Muscle of leg (tissue), 16 donors: ENCODE data around the gene NFKB2. TPM values are rescaled to one million over a fixed set of nuclear protein-coding genes. Genes with fewer than 3 reads are reported as not detected.

Experiments
- DNase-seq: peaks from one replicate; pipeline ENCODE4 v3.0.0; 2013
- H3K27ac ChIP-seq: one replicate; pipeline ENCODE4 v1.5.1; 2013; ENCODE audit warnings: mild to moderate bottlenecking, low read length, control low read depth
- H3K27me3 ChIP-seq: one replicate; pipeline ENCODE4 v1.6.1; 2013; ENCODE audit warnings: low read length; ENCODE audit not compliant: control insufficient read depth, insufficient read depth
- H3K36me3 ChIP-seq: one replicate; pipeline ENCODE4 v1.6.1; 2013; ENCODE audit warnings: low read length; ENCODE audit not compliant: control insufficient read depth, insufficient read depth
- H3K4me1 ChIP-seq: one replicate; pipeline ENCODE4 v1.6.1; 2013; ENCODE audit warnings: low read length; ENCODE audit not compliant: control insufficient read depth, insufficient read depth
- H3K4me3 ChIP-seq: one replicate; pipeline ENCODE4 v1.5.1; 2013; ENCODE audit warnings: low read length, control low read depth
- H3K9me3 ChIP-seq: replicated peaks from 2 replicates; pipeline ENCODE4 v1.6.1; 2013; ENCODE audit warnings: low read depth, low read length; ENCODE audit not compliant: control insufficient read depth
- WGBS: methylation state at CpG from one replicate; pipeline ENCODE4 v1.1.5; 2013; ENCODE audit warnings: missing lambda C conversion rate; ENCODE audit not compliant: insufficient coverage; 5-methylcytosine and 5-hydroxymethylcytosine counted together
- long read RNA-seq, 11 donors: transcript quantifications; one replicate each; lab custom pipeline, GENCODE V29; 2026
- polyA plus RNA-seq, 8 donors: library from polyadenylated mRNA; unstranded; fragments of 120-200 nt; gene quantifications; one replicate each; pipeline versions ENCODE4 v1.2.1 to v1.2.3, GENCODE V29; 2013; ENCODE audit warnings: inconsistent platforms in 1 of 8, low replicate concordance in 1 of 8; ENCODE audit not compliant: insufficient read length in 8 of 8, insufficient read depth in 1 of 8
- total RNA-seq: library from RNA; stranded (reverse); fragments of 120-200 nt; gene quantifications from one replicate; pipeline ENCODE4 v1.2.4, GENCODE V29; 2013

Gene NFKB2
- total RNA-seq = 13.2 TPM
- 10 to 100 TPM; 14.2 to 21.2 (median 16.9) TPM for polyA plus RNA-seq
- long read RNA-seq, donor 1, partial matches to known transcripts = 0 of 1 reads
- long read RNA-seq, donor 1, other reads (novel, unspliced or antisense) = 0 of 1 reads
- long read RNA-seq, donor 2 = 0 reads
- long read RNA-seq, donor 3, partial matches to known transcripts = 0 of 1 reads
- long read RNA-seq, donor 3, other reads (novel, unspliced or antisense) = 0 of 1 reads
- long read RNA-seq, donor 4 = 0 reads
- long read RNA-seq, donor 5, partial matches to known transcripts = 0 of 1 reads
- long read RNA-seq, donor 5, other reads (novel, unspliced or antisense) = 0 of 1 reads
- long read RNA-seq, donor 6 = 0 reads
- long read RNA-seq, donor 7 = 0 reads
- long read RNA-seq, donor 8 = 0 reads
- long read RNA-seq, donor 9 = 0 reads
- long read RNA-seq, donor 10 = 0 reads
- long read RNA-seq, donor 11 = 0 reads

GRCh38 chr10:102395400-102396316 is at the start of gene NFKB2:
Gene NFKB2 (plus strand): TSS chr10:102395705. CDS start chr10:102395960, 255 bp downstream.
- peak; percentile 97 for DNase-seq
- peaks cover 41% of the 10 kb centered on the region for H3K4me1 ChIP-seq
- H3K27me3 ChIP-seq = peaks cover 3% of the 10 kb centered on the region
- no peaks in the 10 kb centered on the region for H3K9me3 ChIP-seq
- peaks cover 29% of the 10 kb centered on the region for H3K36me3 ChIP-seq
- WGBS = 0% methylated on average over 26 of the region's 42 CpGs
- peak within 1 kb of the TSS; percentile 95 for H3K27ac ChIP-seq
- H3K4me3 ChIP-seq = peak within 1 kb of the TSS; percentile 87

GRCh38 chr10:102347236-102347828 is 48.2 kb upstream of the NFKB2 start:
- Histone ChIP-seq H3K9me3 (no peaks in the 10 kb centered on the region), H3K36me3 (peaks cover 43% of the 10 kb centered on the region), H3K4me3 (no peak overlapping the region), H3K4me1 (peaks cover 6% of the 10 kb centered on the region), H3K27me3 (no peaks in the 10 kb centered on the region), H3K27ac (no peak overlapping the region)
- 69% methylated on average over 2 of the region's 2 CpGs for WGBS
- peak; percentile 71 for DNase-seq

GRCh38 chr10:102352066-102352715 is 43.3 kb upstream of the NFKB2 start:
- WGBS = 94% methylated on average over 3 of the region's 7 CpGs

GRCh38 chr10:102354451-102354850 is 41.1 kb upstream of the NFKB2 start:
- Histone ChIP-seq H3K4me3 (no peak overlapping the region), H3K27ac (no peak overlapping the region), H3K36me3 (peaks cover 90% of the 10 kb centered on the region), H3K9me3 (no peaks in the 10 kb centered on the region), H3K27me3 (no peaks in the 10 kb centered on the region), H3K4me1 (no peaks in the 10 kb centered on the region)
- WGBS = no CpG with 5 or more reads among the region's 3 CpGs
- peak; percentile 16 for DNase-seq

More at GRCh38 chr10:102352066-102352715, 43.3 kb upstream of the NFKB2 start:
- Histone ChIP-seq H3K27me3 (no peaks in the 10 kb centered on the region), H3K4me3 (no peak overlapping the region), H3K36me3 (peaks cover 80% of the 10 kb centered on the region), H3K9me3 (no peaks in the 10 kb centered on the region), H3K4me1 (peaks cover 6% of the 10 kb centered on the region), H3K27ac (no peak overlapping the region)
- DNase-seq = peak; percentile 64

GRCh38 chr10:102358712-102359382 is 36.7 kb upstream of the NFKB2 start:
- no peak for DNase-seq
- no peak overlapping the region for H3K27ac ChIP-seq
- H3K9me3 ChIP-seq = no peaks in the 10 kb centered on the region
- H3K4me3 ChIP-seq = no peak overlapping the region
- H3K4me1 ChIP-seq = no peaks in the 10 kb centered on the region
- no peaks in the 10 kb centered on the region for H3K27me3 ChIP-seq
- H3K36me3 ChIP-seq = peaks cover 94% of the 10 kb centered on the region
- WGBS = 88% methylated on average over 1 of the region's 4 CpGs

GRCh38 chr10:102367441-102367840 is 28.1 kb upstream of the NFKB2 start:
- no CpG with 5 or more reads among the region's 1 CpG for WGBS
- Histone ChIP-seq H3K4me1 (no peaks in the 10 kb centered on the region), H3K9me3 (peaks cover 9% of the 10 kb centered on the region), H3K36me3 (peaks cover 86% of the 10 kb centered on the region), H3K27ac (no peak overlapping the region), H3K27me3 (no peaks in the 10 kb centered on the region), H3K4me3 (no peak overlapping the region)
- no peak for DNase-seq

GRCh38 chr10:102368077-102368476 is 27.4 kb upstream of the NFKB2 start:
- H3K4me1 ChIP-seq = no peaks in the 10 kb centered on the region
- WGBS = no CpG with 5 or more reads among the region's 3 CpGs
- H3K27ac ChIP-seq = no peak overlapping the region
- H3K9me3 ChIP-seq = peaks cover 9% of the 10 kb centered on the region
- peaks cover 81% of the 10 kb centered on the region for H3K36me3 ChIP-seq
- H3K27me3 ChIP-seq = no peaks in the 10 kb centered on the region
- no peak overlapping the region for H3K4me3 ChIP-seq
- no peak for DNase-seq

GRCh38 chr10:102371295-102371694 is 24.2 kb upstream of the NFKB2 start:
- no peak for DNase-seq
- Histone ChIP-seq H3K4me3 (no peak overlapping the region), H3K27ac (no peak overlapping the region), H3K27me3 (no peaks in the 10 kb centered on the region), H3K9me3 (peaks cover 9% of the 10 kb centered on the region), H3K36me3 (peaks cover 84% of the 10 kb centered on the region), H3K4me1 (no peaks in the 10 kb centered on the region)
- 100% methylated on average over 1 of the region's 2 CpGs for WGBS

- H3K27ac ChIP-seq = no peak overlapping the region
- no peak overlapping the region for H3K4me3 ChIP-seq
- no peaks in the 10 kb centered on the region for H3K27me3 ChIP-seq
- 84% methylated on average over 7 of the region's 7 CpGs for WGBS
- peaks cover 7% of the 10 kb centered on the region for H3K9me3 ChIP-seq
- H3K36me3 ChIP-seq = peaks cover 77% of the 10 kb centered on the region
- DNase-seq = no peak
- no peaks in the 10 kb centered on the region for H3K4me1 ChIP-seq
Measured at GRCh38 chr10:102375250-102375649, 20.3 kb upstream of the NFKB2 start.
